Putamen (tissue), 1 donor: ENCODE measurements around the gene CD81.

Source experiments
- DNase-seq: peaks from one replicate; pipeline ENCODE4 v3.0.0-alpha.2; 2016; ENCODE audit warnings: low spot score

CD81 gene

GRCh38 chr11:2421226-2421994, 44.3 kb downstream of the CD81 start:
- DNase-seq = no peak

GRCh38 chr11:2421996-2422395, 44.9 kb downstream of the CD81 start:
- DNase-seq = no peak

GRCh38 chr11:2422461-2423156, 45.5 kb downstream of the CD81 start:
- no peak for DNase-seq

GRCh38 chr11:2423157-2424025, 46.3 kb downstream of the CD81 start:
- no peak for DNase-seq

- no peak for DNase-seq
These were observed 47.8 kb downstream of the CD81 start for GRCh38 chr11:2424811-2425495.

- no peak for DNase-seq
These were observed 48.4 kb downstream of the CD81 start for GRCh38 chr11:2425506-2425905.

GRCh38 chr11:2426221-2426620, 49.1 kb downstream of the CD81 start:
- no peak for DNase-seq

GRCh38 chr11:2426826-2427521, 49.9 kb downstream of the CD81 start:
- no peak for DNase-seq

- no peak for DNase-seq
These were observed 50.7 kb downstream of the CD81 start for GRCh38 chr11:2427721-2428321.

GRCh38 chr11:2428322-2428795, 51.2 kb downstream of the CD81 start:
- no peak for DNase-seq

GRCh38 chr11:2431395-2431794, 54.3 kb downstream of the CD81 start:
- no peak for DNase-seq

- no peak for DNase-seq
These were observed 55.1 kb downstream of the CD81 start for GRCh38 chr11:2432171-2432621.

- no peak for DNase-seq
These were observed 55.5 kb downstream of the CD81 start for GRCh38 chr11:2432628-2433071.

- no peak for DNase-seq
These were observed 56.2 kb downstream of the CD81 start for GRCh38 chr11:2433106-2433925.

- DNase-seq = no peak
These were observed 56.9 kb downstream of the CD81 start for GRCh38 chr11:2434008-2434407.

- no peak for DNase-seq
These were observed 57.6 kb downstream of the CD81 start for GRCh38 chr11:2434506-2435255.

GRCh38 chr11:2435288-2436012, 58.3 kb downstream of the CD81 start:
- no peak for DNase-seq

GRCh38 chr11:2436013-2436520, 59.0 kb downstream of the CD81 start:
- DNase-seq = no peak
